Non-pigmented ciliary epithelial cell (primary cell): ENCODE data around the gene TPX2.

Source experiments
- DNase-seq: peaks from one replicate; pipeline ENCODE4 v3.0.0-alpha.2; 2010; ENCODE audit warnings: low read depth

The TPX2 gene

DNA sequence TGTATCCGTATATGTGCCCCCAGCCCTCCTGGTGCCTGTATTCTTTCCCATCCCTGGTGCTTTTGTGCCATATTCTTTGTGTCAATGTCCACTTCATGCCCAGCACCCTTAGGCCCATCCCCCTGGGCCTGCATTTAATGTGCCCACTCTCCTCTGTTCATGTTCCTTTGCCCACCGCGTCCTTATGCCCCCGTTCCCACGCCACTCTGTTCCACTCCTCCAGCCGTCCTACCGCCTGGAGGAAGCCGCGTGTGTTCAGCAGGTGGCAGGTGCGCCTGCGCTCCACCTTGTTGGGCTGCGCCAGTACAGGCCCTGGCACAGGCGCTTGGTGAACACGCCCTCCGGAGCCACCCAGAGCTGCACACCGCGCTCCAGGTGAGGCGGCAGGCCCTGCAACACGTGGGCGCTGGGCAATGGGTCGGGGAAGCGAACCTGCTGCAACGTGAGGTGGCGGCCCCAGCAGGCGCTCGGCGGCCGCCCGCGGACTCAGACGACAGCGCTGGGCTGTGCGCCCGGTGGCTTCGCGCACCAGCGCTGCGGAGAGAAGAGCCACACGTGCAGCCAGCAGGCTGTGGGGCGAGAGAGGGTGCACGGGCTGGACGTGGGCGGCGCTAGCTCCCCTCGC is 110.3 kb downstream of the TPX2 start:
- DNase-seq = no peak
